Measurements from ENCODE around the gene EFCAB10. TPM values are rescaled to one million over a fixed set of nuclear protein-coding genes. Genes with fewer than 3 reads are reported as not detected.

EFCAB10 gene
- total RNA-seq, 1 donor from 2014 or later = not detected

GRCh38 chr7:105567024-105567423, 14.3 kb downstream of the EFCAB10 start:
- Mint-ChIP-seq H3K27me3 (ENCODE audit: unreplicated experiment) (no peaks in the 10 kb centered on the region), H3K27ac (ENCODE audit: unreplicated experiment) (no peak overlapping the region), H3K36me3 (ENCODE audit: unreplicated experiment) (no peaks in the 10 kb centered on the region), H3K4me1 (ENCODE audit: low read depth, unreplicated experiment) (no peaks in the 10 kb centered on the region), H3K9me3 (ENCODE audit: unreplicated experiment) (no peaks in the 10 kb centered on the region), H3K4me3 (ENCODE audit: unreplicated experiment) (no peak overlapping the region)
- no peak for DNase-seq
- TF ChIP-seq, protein P1, sequence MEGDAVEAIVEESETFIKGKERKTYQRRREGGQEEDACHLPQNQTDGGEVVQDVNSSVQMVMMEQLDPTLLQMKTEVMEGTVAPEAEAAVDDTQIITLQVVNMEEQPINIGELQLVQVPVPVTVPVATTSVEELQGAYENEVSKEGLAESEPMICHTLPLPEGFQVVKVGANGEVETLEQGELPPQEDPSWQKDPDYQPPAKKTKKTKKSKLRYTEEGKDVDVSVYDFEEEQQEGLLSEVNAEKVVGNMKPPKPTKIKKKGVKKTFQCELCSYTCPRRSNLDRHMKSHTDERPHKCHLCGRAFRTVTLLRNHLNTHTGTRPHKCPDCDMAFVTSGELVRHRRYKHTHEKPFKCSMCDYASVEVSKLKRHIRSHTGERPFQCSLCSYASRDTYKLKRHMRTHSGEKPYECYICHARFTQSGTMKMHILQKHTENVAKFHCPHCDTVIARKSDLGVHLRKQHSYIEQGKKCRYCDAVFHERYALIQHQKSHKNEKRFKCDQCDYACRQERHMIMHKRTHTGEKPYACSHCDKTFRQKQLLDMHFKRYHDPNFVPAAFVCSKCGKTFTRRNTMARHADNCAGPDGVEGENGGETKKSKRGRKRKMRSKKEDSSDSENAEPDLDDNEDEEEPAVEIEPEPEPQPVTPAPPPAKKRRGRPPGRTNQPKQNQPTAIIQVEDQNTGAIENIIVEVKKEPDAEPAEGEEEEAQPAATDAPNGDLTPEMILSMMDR (IDR thresholded peaks at IDR 0.05; ENCODE audit: partially characterized antibody, unreplicated experiment) = no peak

- Mint-ChIP-seq H3K27ac (ENCODE audit: unreplicated experiment) (no peak overlapping the region), H3K9me3 (ENCODE audit: unreplicated experiment) (no peaks in the 10 kb centered on the region), H3K27me3 (ENCODE audit: unreplicated experiment) (peaks cover 1% of the 10 kb centered on the region), H3K4me1 (ENCODE audit: low read depth, unreplicated experiment) (no peaks in the 10 kb centered on the region), H3K4me3 (ENCODE audit: unreplicated experiment) (no peak overlapping the region), H3K36me3 (ENCODE audit: unreplicated experiment) (no peaks in the 10 kb centered on the region)
- TF ChIP-seq, protein P1 (IDR thresholded peaks at IDR 0.05; ENCODE audit: partially characterized antibody, unreplicated experiment) = no peak
- DNase-seq = no peak
These were observed 16.1 kb downstream of the EFCAB10 start for GRCh38 chr7:105565190-105565589.

- TF ChIP-seq, protein P1 (IDR thresholded peaks at IDR 0.05; ENCODE audit: partially characterized antibody, unreplicated experiment) = no peak
- Mint-ChIP-seq H3K4me1 (ENCODE audit: low read depth, unreplicated experiment) (no peaks in the 10 kb centered on the region), H3K27me3 (ENCODE audit: unreplicated experiment) (peaks cover 3% of the 10 kb centered on the region), H3K36me3 (ENCODE audit: unreplicated experiment) (no peaks in the 10 kb centered on the region), H3K27ac (ENCODE audit: unreplicated experiment) (no peak overlapping the region), H3K9me3 (ENCODE audit: unreplicated experiment) (no peaks in the 10 kb centered on the region), H3K4me3 (ENCODE audit: unreplicated experiment) (no peak overlapping the region)
- DNase-seq = no peak
These were observed 21.4 kb downstream of the EFCAB10 start for GRCh38 chr7:105559926-105560325.

- H3K9me3 Mint-ChIP-seq (ENCODE audit: unreplicated experiment) = no peaks in the 10 kb centered on the region
- no peaks in the 10 kb centered on the region for H3K36me3 Mint-ChIP-seq (ENCODE audit: unreplicated experiment)
- TF ChIP-seq, protein P1 (IDR thresholded peaks at IDR 0.05; ENCODE audit: partially characterized antibody, unreplicated experiment) = no peak
- no peaks in the 10 kb centered on the region for H3K27me3 Mint-ChIP-seq (ENCODE audit: unreplicated experiment)
- no peaks in the 10 kb centered on the region for H3K4me1 Mint-ChIP-seq (ENCODE audit: low read depth, unreplicated experiment)
- H3K27ac Mint-ChIP-seq (ENCODE audit: unreplicated experiment) = no peak overlapping the region
- no peak overlapping the region for H3K4me3 Mint-ChIP-seq (ENCODE audit: unreplicated experiment)
- no peak for DNase-seq
These were observed 43.0 kb downstream of the EFCAB10 start for GRCh38 chr7:105538339-105538738.

- no peak for DNase-seq
- TF ChIP-seq, protein P1 (IDR thresholded peaks at IDR 0.05; ENCODE audit: partially characterized antibody, unreplicated experiment) = no peak
- Mint-ChIP-seq H3K9me3 (ENCODE audit: unreplicated experiment) (peaks cover 2% of the 10 kb centered on the region), H3K4me3 (ENCODE audit: unreplicated experiment) (peak overlapping the region; percentile 92), H3K27me3 (ENCODE audit: unreplicated experiment) (peaks cover 2% of the 10 kb centered on the region), H3K4me1 (ENCODE audit: low read depth, unreplicated experiment) (peaks cover 9% of the 10 kb centered on the region), H3K27ac (ENCODE audit: unreplicated experiment) (peak overlapping the region; percentile 76), H3K36me3 (ENCODE audit: unreplicated experiment) (peaks cover 4% of the 10 kb centered on the region)
These were observed 48.4 kb downstream of the EFCAB10 start for GRCh38 chr7:105532709-105533460.
